IMR-90 (cell line): Measurements from ENCODE around the gene ANAPC5. TPM values are rescaled to one million over a fixed set of nuclear protein-coding genes. Genes with fewer than 3 reads are reported as not detected.

ENCODE experiments used
- ATAC-seq: fragments of 200-7000 bp; cut with Tn5 transposase; 2 replicates; pipeline ENCODE4 v1.9.1; 2020; ENCODE audit warnings: low read depth, mild to moderate bottlenecking, moderate library complexity
- BruUV-seq: library from RNA; stranded (reverse); fragments of 400-500 nt; replicated peaks from 2 replicates; lab custom pipeline; 2021; lab: Mats Ljungman, UMichigan
- CTCF ChIA-PET: fragments of 300-600 bp; formaldehyde crosslinking; extraction: SDS; loops from one replicate; lab custom pipeline; 2021; ENCODE audit warnings: antibody characterized with exemption; lab: Yijun Ruan, JAX
- POLR2A ChIA-PET: fragments of 300-600 bp; sonication (Branson Sonifier 250); formaldehyde crosslinking; loops from one replicate; lab custom pipeline; 2022; ENCODE audit warnings: antibody characterized with exemption; ENCODE audit not compliant: unreplicated experiment; lab: Charles Lee
- DNase-seq: peaks from one replicate; pipeline ENCODE4 v3.0.0; 2013
- H2AFZ ChIP-seq: replicated peaks from 2 replicates; pipeline ENCODE3; 2013; ENCODE audit warnings: low read length, mild to moderate bottlenecking; ENCODE audit not compliant: poor library complexity
- H2AK5ac ChIP-seq: 2 replicates; pipeline ENCODE4 v1.6.1; 2013; ENCODE audit warnings: low read depth, low read length, inconsistent platforms
- H2AK9ac ChIP-seq: replicated peaks from 2 replicates; pipeline ENCODE3; 2013; ENCODE audit warnings: mild to moderate bottlenecking, low read depth, low read length, moderate library complexity; ENCODE audit not compliant: poor library complexity
- H2BK120ac ChIP-seq: 2 replicates; pipeline ENCODE4 v1.6.1; 2013; ENCODE audit warnings: low read depth, low read length, inconsistent platforms
- H2BK15ac ChIP-seq: 3 replicates; pipeline ENCODE4 v1.6.1; 2013; ENCODE audit warnings: low read depth, low read length, inconsistent platforms
- H2BK20ac ChIP-seq: 2 replicates; pipeline ENCODE4 v1.6.1; 2013; ENCODE audit warnings: low read depth, mild to moderate bottlenecking, inconsistent platforms, low read length, moderate library complexity
- H2BK5ac ChIP-seq: 2 replicates; pipeline ENCODE4 v1.6.1; 2013; ENCODE audit warnings: mild to moderate bottlenecking, low read depth, low read length, inconsistent platforms; ENCODE audit not compliant: poor library complexity, severe bottlenecking
- H3K14ac ChIP-seq: replicated peaks from 2 replicates; pipeline ENCODE4 v1.6.1; 2013; ENCODE audit warnings: low read depth, low read length, inconsistent platforms
- H3K18ac ChIP-seq: 2 replicates; pipeline ENCODE4 v1.6.1; 2013; ENCODE audit warnings: low read depth, low read length, control low read depth
- H3K23ac ChIP-seq: 2 replicates; pipeline ENCODE4 v1.6.1; 2013; ENCODE audit warnings: low read depth, low read length, inconsistent platforms
- H3K27ac ChIP-seq: 2 replicates; pipeline ENCODE4 v1.5.1; 2013; ENCODE audit warnings: mild to moderate bottlenecking, control low read depth, low read length; ENCODE audit not compliant: insufficient read depth
- H3K27me3 ChIP-seq: 2 replicates; pipeline ENCODE4 v1.6.1; 2013; ENCODE audit warnings: low read length; ENCODE audit not compliant: control insufficient read depth, insufficient read depth
- H3K36me3 ChIP-seq: 2 replicates; pipeline ENCODE4 v1.6.1; 2013; ENCODE audit warnings: low read length, mixed read lengths; ENCODE audit not compliant: control insufficient read depth, insufficient read depth
- H3K4ac ChIP-seq: 2 replicates; pipeline ENCODE4 v1.6.1; 2013; ENCODE audit warnings: low read depth, low read length, inconsistent platforms
- H3K4me1 ChIP-seq: 2 replicates; pipeline ENCODE4 v1.6.1; 2013; ENCODE audit warnings: low read length, mixed read lengths; ENCODE audit not compliant: control insufficient read depth, insufficient read depth
- H3K4me2 ChIP-seq: 2 replicates; pipeline ENCODE4 v1.6.1; 2013; ENCODE audit warnings: low read depth, mild to moderate bottlenecking, control low read depth, low read length, moderate library complexity
- H3K4me3 ChIP-seq: 2 replicates; pipeline ENCODE4 v1.5.1; 2013; ENCODE audit warnings: low read depth, mild to moderate bottlenecking, control low read depth, low read length, moderate library complexity; ENCODE audit not compliant: insufficient read depth
- H3K56ac ChIP-seq: 2 replicates; pipeline ENCODE4 v1.6.1; 2013; ENCODE audit warnings: low read length, inconsistent platforms; ENCODE audit not compliant: insufficient read depth; ENCODE audit errors: extremely low read depth
- H3K79me1 ChIP-seq, 2 experiments: 2 replicates each; pipeline ENCODE4 v1.6.1; 2013; ENCODE audit warnings: low read length in 2 of 2, inconsistent platforms in 1 of 2, low read depth in 1 of 2
- H3K9ac ChIP-seq: 2 replicates; pipeline ENCODE4 v1.6.1; 2013; ENCODE audit warnings: low read depth, low read length, control low read depth
- H3K9me1 ChIP-seq: 2 replicates; pipeline ENCODE4 v1.6.1; 2013; ENCODE audit warnings: low read length, inconsistent platforms; ENCODE audit not compliant: insufficient read depth
- H3K9me3 ChIP-seq: 2 replicates; pipeline ENCODE4 v1.6.1; 2013; ENCODE audit warnings: low read length; ENCODE audit not compliant: control insufficient read depth, insufficient read depth
- H4K20me1 ChIP-seq: 2 replicates; pipeline ENCODE4 v1.6.1; 2013; ENCODE audit warnings: low read length, inconsistent platforms; ENCODE audit not compliant: insufficient read depth
- H4K5ac ChIP-seq: 2 replicates; pipeline ENCODE4 v1.6.1; 2013; ENCODE audit warnings: mild to moderate bottlenecking, low read depth, low read length, control low read depth
- H4K8ac ChIP-seq, 2 experiments: 2 replicates each; pipeline ENCODE4 v1.6.1; 2013; ENCODE audit warnings: low read depth in 2 of 2, low read length in 2 of 2, control low read depth in 1 of 2, inconsistent platforms in 1 of 2
- H4K91ac ChIP-seq: 2 replicates; pipeline ENCODE4 v1.6.1; 2013; ENCODE audit warnings: low read depth, low read length, inconsistent platforms; ENCODE audit not compliant: insufficient read depth
- CHD1 ChIP-seq: IDR thresholded peaks from 2 replicates; pipeline ENCODE4 v1.6.1; 2012; ENCODE audit warnings: low read depth, low read length, improper control_type of control experiment
- ELK1 ChIP-seq: fragments of 150-350 bp; IDR thresholded peaks from 2 replicates; pipeline ENCODE4 v1.6.1; 2016; ENCODE audit warnings: low read depth, mild to moderate bottlenecking, low read length, moderate library complexity, borderline replicate concordance
- MXI1 ChIP-seq: IDR thresholded peaks from 2 replicates; pipeline ENCODE4 v1.6.1; 2012; ENCODE audit warnings: low read depth, mild to moderate bottlenecking, low read length, moderate library complexity, borderline replicate concordance
- SMC3 ChIP-seq: fragments of 150-350 bp; IDR thresholded peaks from 2 replicates; pipeline ENCODE4 v1.6.1; 2016; ENCODE audit warnings: low read depth, mild to moderate bottlenecking, antibody characterized with exemption, low read length, moderate library complexity
- WGBS, 2 experiments: methylation state at CpG; one replicate each; pipeline versions ENCODE4 v1.1.5 to v1.1.7; 2013; ENCODE audit warnings: missing lambda C conversion rate in 2 of 2; ENCODE audit not compliant: insufficient read length in 1 of 2; ENCODE audit errors: extremely low coverage in 2 of 2; 5-methylcytosine and 5-hydroxymethylcytosine counted together
- dilution Hi-C: fragments of 300-500 bp; cut with HindIII; formaldehyde crosslinking; loops from one replicate; pipeline ENCODE4 v1.14.3; 2018; ENCODE audit warnings: low sequenced_read_pairs; ENCODE audit not compliant: unreplicated experiment
- in situ Hi-C: fragments of 300-500 bp; cut with MboI; formaldehyde crosslinking; loops from 3 replicates; pipeline ENCODE4 v1.14.3; 2019; ENCODE audit warnings: low sequenced_read_pairs, inconsistent platforms, mixed read lengths
- intact Hi-C: fragments of 100-400 bp; cut with micrococcal nuclease; formaldehyde crosslinking; loops from 2 replicates; pipeline ENCODE4 v1.10.0; 2022
- polyA plus RNA-seq, 3 experiments: library from polyadenylated mRNA; depleted of rRNA; stranded (reverse); fragments of >200 nt; gene quantifications; 2 replicates each; pipeline ENCODE4 v1.2.3, GENCODE V29; 2012; ENCODE audit warnings: low replicate concordance in 1 of 3
- total RNA-seq: library from RNA; depleted of rRNA; stranded (reverse); fragments of >200 nt; gene quantifications from 2 replicates; pipeline ENCODE4 v1.2.3, GENCODE V29; 2012

The ANAPC5 gene
- total and polyA plus RNA-seq, 2 of the 4 experiments (the other 2 are of a cell fraction), result 157 to 211 TPM

GRCh38 chr12:121373755-121374154, 21.5 kb upstream of the ANAPC5 start:
- no peak overlapping the region for H2AK9ac ChIP-seq
- 0 out of 2 replicates have a peak, but pooled peaks cover 1% of the 10 kb centered on the region for H3K27me3 ChIP-seq
- dilution Hi-C loops (no loop called here), intact Hi-C loops (no loop called here), in situ Hi-C loops (no loop called here)
- POLR2A ChIA-PET, result no interaction called here
- H4K5ac ChIP-seq, result no peak overlapping the region
- H3K4ac ChIP-seq, result no peak overlapping the region
- H2BK120ac ChIP-seq, result no peak overlapping the region
- no peaks in the 10 kb centered on the region for H3K9me3 ChIP-seq
- no peak overlapping the region for H3K18ac ChIP-seq
- H2BK5ac ChIP-seq, result no peak overlapping the region
- no peak overlapping the region for H3K56ac ChIP-seq
- H2AFZ ChIP-seq, result no peak overlapping the region
- no peaks in the 10 kb centered on the region for H3K9me1 ChIP-seq
- CTCF ChIA-PET, result no interaction called here
- no CpG with 5 or more reads among the region's 6 CpGs for WGBS, 2 experiments
- no peaks in the 10 kb centered on the region for H3K79me1 ChIP-seq
- no TSS peak for BruUV-seq
- TF ChIP-seq SMC3 (no peak), MXI1 (no peak), ELK1 (no peak), CHD1 (no peak)
- no peak overlapping the region for H3K27ac ChIP-seq
- no peak for DNase-seq
- no peaks in the 10 kb centered on the region for H3K36me3 ChIP-seq
- no peak overlapping the region for H4K91ac ChIP-seq
- no peak overlapping the region for H3K23ac ChIP-seq
- H3K4me2 ChIP-seq, result no peak overlapping the region
- no peak overlapping the region for H3K4me3 ChIP-seq
- no peak for ATAC-seq
- no peak overlapping the region for H2BK15ac ChIP-seq
- H3K4me1 ChIP-seq, result no peaks in the 10 kb centered on the region
- no peak overlapping the region for H2AK5ac ChIP-seq
- no peak overlapping the region for H4K8ac ChIP-seq
- no peak overlapping the region for H3K9ac ChIP-seq
- no peak overlapping the region for H2BK20ac ChIP-seq
- no peak overlapping the region for H3K14ac ChIP-seq
- H4K20me1 ChIP-seq, result no peaks in the 10 kb centered on the region
